Heart right ventricle (tissue), 16 donors: ENCODE data around the gene PAX4. TPM values are rescaled to one million over a fixed set of nuclear protein-coding genes. Genes with fewer than 3 reads are reported as not detected.

Source experiments
- ATAC-seq, 8 donors: fragments of 200-7000 bp; cut with Tn5 transposase; one replicate each; pipeline ENCODE4 v1.9.1; 2020; ENCODE audit warnings: mild to moderate bottlenecking in 8 of 8, moderate library complexity in 8 of 8, moderate number of reproducible peaks in 1 of 8
- DNase-seq, 2 donors: peaks; one replicate each; pipeline ENCODE4 v3.0.0-alpha.2; 2020
- H3K27ac ChIP-seq, 10 donors: fragments of 200-600 bp; sonication (generic) in 2 of 10; one replicate each; pipeline versions ENCODE4 v1.5.0 to v1.8.0; 2020 to 2022; ENCODE audit warnings: mild to moderate bottlenecking in 3 of 10
- H3K27me3 ChIP-seq, 7 donors: fragments of 200-600 bp; one replicate each; pipeline ENCODE4 v1.8.0; 2021 to 2022; ENCODE audit warnings: mild to moderate bottlenecking in 2 of 7
- H3K36me3 ChIP-seq, 9 donors: fragments of 200-600 bp; sonication (generic) in 1 of 9; one replicate each; pipeline versions ENCODE4 v1.5.0 to v1.8.0; 2020 to 2022; ENCODE audit warnings: mild to moderate bottlenecking in 2 of 9
- H3K4me1 ChIP-seq, 9 donors: fragments of 200-600 bp; sonication (generic) in 1 of 9; one replicate each; pipeline versions ENCODE4 v1.5.0 to v1.8.0; 2020 to 2022; ENCODE audit warnings: mild to moderate bottlenecking in 4 of 9
- H3K4me3 ChIP-seq, 10 donors: fragments of 200-600 bp; sonication (generic) in 2 of 10; one replicate each; pipeline versions ENCODE4 v1.5.0 to v1.8.0; 2020 to 2022; ENCODE audit warnings: mild to moderate bottlenecking in 7 of 10, moderate library complexity in 2 of 10
- H3K9me3 ChIP-seq, 11 donors: fragments of 200-600 bp in 10 of 11; sonication (generic) in 2 of 11; one replicate each; pipeline versions ENCODE4 v1.5.0 to v1.8.0; 2013 to 2022; ENCODE audit warnings: mild to moderate bottlenecking in 2 of 11, control low read depth in 1 of 11, moderate library complexity in 1 of 11
- WGBS, 2 donors: extraction: QIAGEN DNeasy Blood & Tissue Kit; methylation state at CpG; one replicate each; pipeline ENCODE4 v1.1.7; 2013; ENCODE audit warnings: inconsistent platforms in 1 of 2; 5-methylcytosine and 5-hydroxymethylcytosine counted together
- intact Hi-C, 10 donors: fragments of 100-400 bp; cut with DNase I; formaldehyde crosslinking; loops; one replicate each; pipeline versions ENCODE4 v1.11.1 to v1.14.2; 2022
- polyA plus RNA-seq, 2 donors: library from polyadenylated mRNA; stranded (reverse); fragments of 200-250 nt; gene quantifications; one replicate each; pipeline ENCODE4 v1.2.3, GENCODE V29; 2013
- total RNA-seq, 10 donors: library from RNA; stranded (reverse); fragmentation: NEBNext Ultra II Directional in 3 of 10; extraction: Animal tissue kit (Norgen Biotek cat#: 25700) in 3 of 10; gene quantifications; one replicate each; pipeline versions ENCODE4 v1.2.1 to v1.2.4, GENCODE V29; 2021 to 2023
- TF ChIP-seq, protein P1 (sequence below), 9 donors: fragments of 200-600 bp; sonication (generic) in 2 of 9; IDR thresholded peaks; one replicate each; pipeline versions ENCODE4 v1.5.0 to v1.8.0; 2021 to 2022; ENCODE audit warnings: antibody characterized with exemption in 9 of 9, mild to moderate bottlenecking in 5 of 9, moderate library complexity in 1 of 9
- donor health status: Arrhythmogenic right ventricular cardiomyopathy.
- donor health status: ischemic (EF 13 %, LVEDD 7.1; RV severe dilation, severe dysfunction).
- donor health status: healthy with polysubstance abuse.
- donor health status: DM: no; HTN: yes; CAD: no.
- donor health status: DM: no; HTN: no; CAD: no.
- donor health status: ischemic (EF 25% LVEDD 6.9; RV normal size, moderate dysfunction).
- donor health status: ischemic (EF 25% LVEDD 5.7; RV mildly dilated, moderate dysfunction).
- donor health status: healthy.
- donor health status: DM: yes; HTN: yes; CAD: no.
- donor health status: Ischemic cardiomyopathy.
- donor health status: ischemic (EF 35%, LVEDD 5.7; RV mildly dilated, moderate dysfunction).
- donor health status: nonischemic (EF 11% LVEDD 7.7; RV severe dilation, severe dysfunction).
- donor health status: DM: yes; HTN: yes; CAD: no.
- donor health status: PGD.
- donor health status: ischemic (EF 29% LVEDD 5.4; RV normal size, mild dysfunction).
- donor health status: nonischemic (EF 23%, LVEDD 6.1; RV moderate dilation, normal function).

PAX4 gene
- total and polyA plus RNA-seq, 12 donors, result not detected

GRCh38 chr7:127638197-127638596 lies 20.3 kb upstream of the PAX4 start:
- Histone ChIP-seq H3K27ac (no peak overlapping the region), H3K4me1 (no peaks in the 10 kb centered on the region), H3K9me3 (no peaks in the 10 kb centered on the region), H3K27me3 (peaks cover 0 to 25% (median 8%) of the 10 kb centered on the region in 7 donors), H3K4me3 (no peak overlapping the region), H3K36me3 (no peaks in the 10 kb centered on the region)
- ATAC-seq (no peak), DNase-seq (no peak)
- TF ChIP-seq, protein P1, sequence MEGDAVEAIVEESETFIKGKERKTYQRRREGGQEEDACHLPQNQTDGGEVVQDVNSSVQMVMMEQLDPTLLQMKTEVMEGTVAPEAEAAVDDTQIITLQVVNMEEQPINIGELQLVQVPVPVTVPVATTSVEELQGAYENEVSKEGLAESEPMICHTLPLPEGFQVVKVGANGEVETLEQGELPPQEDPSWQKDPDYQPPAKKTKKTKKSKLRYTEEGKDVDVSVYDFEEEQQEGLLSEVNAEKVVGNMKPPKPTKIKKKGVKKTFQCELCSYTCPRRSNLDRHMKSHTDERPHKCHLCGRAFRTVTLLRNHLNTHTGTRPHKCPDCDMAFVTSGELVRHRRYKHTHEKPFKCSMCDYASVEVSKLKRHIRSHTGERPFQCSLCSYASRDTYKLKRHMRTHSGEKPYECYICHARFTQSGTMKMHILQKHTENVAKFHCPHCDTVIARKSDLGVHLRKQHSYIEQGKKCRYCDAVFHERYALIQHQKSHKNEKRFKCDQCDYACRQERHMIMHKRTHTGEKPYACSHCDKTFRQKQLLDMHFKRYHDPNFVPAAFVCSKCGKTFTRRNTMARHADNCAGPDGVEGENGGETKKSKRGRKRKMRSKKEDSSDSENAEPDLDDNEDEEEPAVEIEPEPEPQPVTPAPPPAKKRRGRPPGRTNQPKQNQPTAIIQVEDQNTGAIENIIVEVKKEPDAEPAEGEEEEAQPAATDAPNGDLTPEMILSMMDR (IDR thresholded peaks at IDR 0.05), result no peak
- intact Hi-C loops, result no loop called here

GRCh38 chr7:127635659-127636285 lies 17.8 kb upstream of the PAX4 start:
- peaks cover 0 to 27% (median 13%) of the 10 kb centered on the region in 7 donors for H3K27me3 ChIP-seq
- TF ChIP-seq, protein P1 (IDR thresholded peaks at IDR 0.05), result no peak
- no peaks in the 10 kb centered on the region for H3K36me3 ChIP-seq
- no peak overlapping the region for H3K4me3 ChIP-seq
- DNase-seq (no peak), ATAC-seq (no peak)
- H3K9me3 ChIP-seq, result no peaks in the 10 kb centered on the region
- H3K27ac ChIP-seq, result no peak overlapping the region
- WGBS, 2 donors, result 52 to 54% methylated on average over 3 of the region's 3 CpGs
- no peaks in the 10 kb centered on the region for H3K4me1 ChIP-seq
- intact Hi-C loops, result no loop called here

DNA sequence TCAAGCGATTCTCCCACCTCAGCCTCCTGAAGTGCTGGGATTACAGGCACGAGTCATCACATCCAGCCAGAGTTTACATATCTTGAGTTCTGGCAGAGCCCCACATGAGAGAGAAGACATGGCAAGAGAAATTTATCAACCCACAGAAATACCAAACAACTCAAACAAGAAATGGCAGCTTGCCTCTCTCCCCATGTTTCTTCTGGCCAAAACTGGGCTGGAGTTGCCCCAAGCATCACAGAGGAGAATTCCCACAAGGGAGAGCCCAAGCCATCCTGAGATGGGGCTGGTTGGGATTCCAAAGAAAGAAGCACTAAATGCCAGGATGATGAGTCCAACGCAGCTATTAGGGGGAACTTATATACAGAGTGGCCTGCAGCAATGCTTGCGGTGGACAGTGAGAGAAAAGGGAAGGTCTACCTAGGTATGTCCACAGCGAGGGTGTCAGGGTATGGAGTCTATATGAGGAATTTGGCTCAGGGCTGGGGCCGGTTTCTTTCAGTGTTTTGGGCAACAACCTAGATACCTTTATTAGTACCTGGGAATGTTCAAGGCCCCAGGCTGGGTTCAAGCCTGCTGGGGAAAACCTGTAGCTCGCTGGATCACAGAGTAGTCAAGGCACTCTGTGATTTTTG lies 14.5 kb upstream of the PAX4 start:
- no peak for ATAC-seq
- H3K27me3 ChIP-seq, result peaks cover 0 to 12% (median 7%) of the 10 kb centered on the region in 7 donors
- intact Hi-C loops, result loop anchor here in 1 of 10 donors (5.0 kb wide), 1 partner anchor 1005 kb away; no protein-coding TSS in a partner anchor
- no peaks in the 10 kb centered on the region for H3K36me3 ChIP-seq
- no peak overlapping the region for H3K27ac ChIP-seq
- no peak for DNase-seq
- H3K4me1 ChIP-seq, result peaks cover 0 to 4% (median 0%) of the 10 kb centered on the region in 9 donors
- no peak overlapping the region for H3K4me3 ChIP-seq
- no peaks in the 10 kb centered on the region for H3K9me3 ChIP-seq
- 76 to 85% methylated on average over 7 of the region's 7 CpGs for WGBS, 2 donors
- TF ChIP-seq, protein P1 (IDR thresholded peaks at IDR 0.05), result no peak

DNA sequence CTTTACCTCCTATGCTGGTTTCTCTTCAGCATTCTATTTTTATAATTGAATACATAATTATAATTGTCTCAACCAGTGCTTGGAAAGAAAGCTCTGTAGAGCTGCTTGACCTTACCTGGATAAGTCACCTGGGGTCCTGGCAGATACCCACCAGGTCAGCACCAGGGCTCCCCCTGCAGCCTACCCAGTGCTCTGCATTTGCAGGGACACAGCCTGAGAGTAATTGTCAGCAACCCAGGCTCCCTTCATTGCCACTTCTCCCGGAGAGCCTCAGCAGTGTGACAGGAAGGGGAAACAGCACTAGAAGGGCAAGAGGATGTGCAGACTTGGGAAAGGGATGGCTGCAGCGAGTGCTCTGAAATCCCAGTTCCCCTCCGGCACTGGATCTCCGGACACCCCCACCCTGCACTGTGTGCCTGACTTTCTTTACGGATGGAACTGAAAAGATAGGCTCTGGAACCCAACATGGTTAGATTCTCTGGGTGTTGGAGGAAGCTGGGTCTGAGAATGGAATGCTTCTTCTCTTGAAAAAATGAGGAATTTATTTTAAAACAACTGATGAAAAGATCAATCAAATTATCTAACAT lies 11.4 kb upstream of the PAX4 start:
- no peak for DNase-seq
- peaks cover 0 to 4% (median 0%) of the 10 kb centered on the region in 9 donors for H3K4me1 ChIP-seq
- WGBS, 2 donors, result 6 to 12% methylated on average over 5 of the region's 5 CpGs
- H3K9me3 ChIP-seq, result no peaks in the 10 kb centered on the region
- no peaks in the 10 kb centered on the region for H3K36me3 ChIP-seq
- peaks cover 0 to 17% (median 5%) of the 10 kb centered on the region in 7 donors for H3K27me3 ChIP-seq
- no peak overlapping the region for H3K27ac ChIP-seq
- ATAC-seq, result no peak
- TF ChIP-seq, protein P1 (IDR thresholded peaks at IDR 0.05), result peak in 7 of 9 donors; percentile 15 to 49 (median 40)
- H3K4me3 ChIP-seq, result no peak overlapping the region
- intact Hi-C loops, result no loop called here
